HG03442 (cell line): ENCODE measurements around the gene NPL.

Source experiments
- ATAC-seq: cut with Tn5 transposase; IDR thresholded peaks from one replicate; pipeline ENCODE4 v1.9.1; 2021; ENCODE audit warnings: mild to moderate bottlenecking, moderate library complexity; ENCODE audit not compliant: unreplicated experiment

NPL gene

GRCh38 chr1:182861994-182862393 lies 72.4 kb downstream of the NPL start:
- ATAC-seq: no peak

- no peak for ATAC-seq
Observed at GRCh38 chr1:182862827-182863226, 73.3 kb downstream of the NPL start.

- no peak for ATAC-seq
Observed at GRCh38 chr1:182863940-182864339, 74.4 kb downstream of the NPL start.

- ATAC-seq: no peak
Observed at GRCh38 chr1:182867861-182868260, 78.3 kb downstream of the NPL start.

GRCh38 chr1:182869241-182869666 lies 79.7 kb downstream of the NPL start:
- ATAC-seq: no peak

- ATAC-seq: no peak
Observed at GRCh38 chr1:182872881-182873280, 83.3 kb downstream of the NPL start.

- ATAC-seq: no peak
Observed at GRCh38 chr1:182875889-182876288, 86.3 kb downstream of the NPL start.

GRCh38 chr1:182877331-182877730 lies 87.8 kb downstream of the NPL start:
- no peak for ATAC-seq

- no peak for ATAC-seq
Observed at GRCh38 chr1:182877842-182878241, 88.3 kb downstream of the NPL start.
